Right lobe of liver (tissue), 4 donors: Measurements from ENCODE around the gene S100A7.

Source experiments
- CTCF ChIP-seq, 4 donors: fragments of 200-600 bp in 3 of 4; fragments of 450-650 bp in 1 of 4; IDR thresholded peaks; one replicate each; pipeline versions ENCODE4 v1.5.1 to v1.8.0; 2016 to 2022; ENCODE audit warnings: antibody characterized with exemption in 4 of 4, mild to moderate bottlenecking in 2 of 4
- POLR2A ChIP-seq: fragments of 450-650 bp; IDR thresholded peaks from one replicate; pipeline ENCODE4 v1.6.1; 2017; ENCODE audit warnings: antibody characterized with exemption, mild to moderate bottlenecking
- donor health status: DM: no; HTN: no; CAD: no.
- donor health status: DM: no; HTN: no; CAD: no.
- donor health status: DM: no; HTN: yes; CAD: no.

- TF ChIP-seq CTCF (IDR thresholded peaks at IDR 0.05) (no peak), POLR2A (no peak)
Observed at GRCh38 chr1:153415850-153416570, 44.4 kb downstream of the S100A7 start, which contains the start of gene S100A7A.
